K562 (cell line): ENCODE data around the gene DCAF5. TPM values are rescaled to one million over a fixed set of nuclear protein-coding genes. Genes with fewer than 3 reads are reported as not detected.

ENCODE experiments used
- MLLT1 ChIP-seq, 2 experiments: fragments of 450-650 bp; IDR thresholded peaks; 2 replicates each; pipeline ENCODE4 v1.6.1; 2016
- PKNOX1 ChIP-seq: fragments of 450-650 bp; IDR thresholded peaks from 2 replicates; pipeline ENCODE4 v1.6.1; 2016
- POLR3G ChIP-seq: IDR thresholded peaks from 2 replicates; pipeline ENCODE4 v1.6.1; 2011; ENCODE audit not compliant: insufficient read length, insufficient replicate concordance; ENCODE audit errors: extremely low read depth
- ZBTB40 ChIP-seq, 2 experiments: fragments of 450-650 bp in 1 of 2; sonication (generic) in 1 of 2; formaldehyde crosslinking in 1 of 2; IDR thresholded peaks; 2 replicates each; pipeline versions ENCODE4 v1.7.1 to v1.9.0; 2016 to 2022; ENCODE audit warnings: inconsistent platforms in 1 of 2, mild to moderate bottlenecking in 1 of 2, missing genetic modification reagents in 1 of 2
- ZSCAN32 ChIP-seq: fragments of 450-650 bp; formaldehyde crosslinking; IDR thresholded peaks from 2 replicates; pipeline ENCODE4 v1.4.0; 2020; ENCODE audit warnings: mild to moderate bottlenecking, moderate library complexity
- polyA plus RNA-seq, 8 experiments: library from polyadenylated mRNA; depleted of rRNA in 4 of 8; stranded (reverse) in 5 of 8; unstranded in 3 of 8; fragments of >200 nt; fragmentation: Nextera tagmentation in 2 of 8; fragmentation: Illumina TruSeq in 1 of 8; extraction: Ambion mirVana in 2 of 8; extraction: Trizol in 1 of 8; gene quantifications; 2 replicates each; pipeline versions ENCODE4 v1.2.1 to v1.2.3, GENCODE V29; 2011 to 2014; ENCODE audit warnings: inconsistent platforms in 1 of 8, missing spikeins in 1 of 8
- total RNA-seq, 7 experiments: library from RNA; depleted of rRNA in 6 of 7; stranded (reverse); fragments of >200 nt in 6 of 7; fragmentation: Illumina TruSeq in 2 of 7; extraction: Trizol in 2 of 7; gene quantifications; 2 replicates each; pipeline versions ENCODE4 v1.2.1 to v1.2.3, GENCODE V29; 2011 to 2021; ENCODE audit warnings: low replicate concordance in 1 of 7
- TF ChIP-seq, protein P1 (sequence below): sonication (generic); IDR thresholded peaks from 2 replicates; pipeline ENCODE4 v1.6.1; 2016
- TF ChIP-seq, protein P2 (sequence below), 2 experiments: IDR thresholded peaks; 2 replicates each; pipeline ENCODE4 v1.6.1; 2012; ENCODE audit warnings: improper control_type of control experiment in 2 of 2, low read depth in 2 of 2, low read length in 2 of 2, borderline replicate concordance in 1 of 2

The DCAF5 gene
- total and polyA plus RNA-seq, 9 of the 15 experiments (the other 6 are each of a cell fraction or from before 2014, with no cell fraction given): 5.6 to 24.1 (median 12.7) TPM

GRCh38 chr14:69133206-69134125, 19.5 kb downstream of the DCAF5 start (continued):
- TF ChIP-seq POLR3G: no peak
- TF ChIP-seq, protein P1, sequence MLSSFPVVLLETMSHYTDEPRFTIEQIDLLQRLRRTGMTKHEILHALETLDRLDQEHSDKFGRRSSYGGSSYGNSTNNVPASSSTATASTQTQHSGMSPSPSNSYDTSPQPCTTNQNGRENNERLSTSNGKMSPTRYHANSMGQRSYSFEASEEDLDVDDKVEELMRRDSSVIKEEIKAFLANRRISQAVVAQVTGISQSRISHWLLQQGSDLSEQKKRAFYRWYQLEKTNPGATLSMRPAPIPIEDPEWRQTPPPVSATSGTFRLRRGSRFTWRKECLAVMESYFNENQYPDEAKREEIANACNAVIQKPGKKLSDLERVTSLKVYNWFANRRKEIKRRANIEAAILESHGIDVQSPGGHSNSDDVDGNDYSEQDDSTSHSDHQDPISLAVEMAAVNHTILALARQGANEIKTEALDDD: peak; percentile 22
- TF ChIP-seq ZSCAN32: 0 out of 2 replicates have a peak, but pooled peaks have one; percentile 49
- no peak for TF ChIP-seq MLLT1 (IDR thresholded peaks at IDR 0.05)
- TF ChIP-seq ZBTB40 (IDR thresholded peaks at IDR 0.05): peak; percentile 34; the same call in 1 of the 2 replicates
- TF ChIP-seq ZBTB40 (CRISPR knock-in tag; IDR thresholded peaks at IDR 0.05): no peak
- TF ChIP-seq PKNOX1: peak; percentile 63
- TF ChIP-seq, protein P2, sequence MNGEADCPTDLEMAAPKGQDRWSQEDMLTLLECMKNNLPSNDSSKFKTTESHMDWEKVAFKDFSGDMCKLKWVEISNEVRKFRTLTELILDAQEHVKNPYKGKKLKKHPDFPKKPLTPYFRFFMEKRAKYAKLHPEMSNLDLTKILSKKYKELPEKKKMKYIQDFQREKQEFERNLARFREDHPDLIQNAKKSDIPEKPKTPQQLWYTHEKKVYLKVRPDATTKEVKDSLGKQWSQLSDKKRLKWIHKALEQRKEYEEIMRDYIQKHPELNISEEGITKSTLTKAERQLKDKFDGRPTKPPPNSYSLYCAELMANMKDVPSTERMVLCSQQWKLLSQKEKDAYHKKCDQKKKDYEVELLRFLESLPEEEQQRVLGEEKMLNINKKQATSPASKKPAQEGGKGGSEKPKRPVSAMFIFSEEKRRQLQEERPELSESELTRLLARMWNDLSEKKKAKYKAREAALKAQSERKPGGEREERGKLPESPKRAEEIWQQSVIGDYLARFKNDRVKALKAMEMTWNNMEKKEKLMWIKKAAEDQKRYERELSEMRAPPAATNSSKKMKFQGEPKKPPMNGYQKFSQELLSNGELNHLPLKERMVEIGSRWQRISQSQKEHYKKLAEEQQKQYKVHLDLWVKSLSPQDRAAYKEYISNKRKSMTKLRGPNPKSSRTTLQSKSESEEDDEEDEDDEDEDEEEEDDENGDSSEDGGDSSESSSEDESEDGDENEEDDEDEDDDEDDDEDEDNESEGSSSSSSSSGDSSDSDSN (IDR thresholded peaks at IDR 0.05; ENCODE audit: borderline replicate concordance in 1 of 2, low read depth in 2 of 2, low read length in 2 of 2): 0 out of 4 replicates have a peak, but pooled peaks of 1 of the 2 experiments have one; percentile 25
